Endothelial cell of umbilical vein (primary cell): Measurements from ENCODE around the gene NCKAP5. TPM values are rescaled to one million over a fixed set of nuclear protein-coding genes. Genes with fewer than 3 reads are reported as not detected.

Experiments
- BruUV-seq: library from RNA; stranded (reverse); fragments of 400-500 nt; replicated peaks from 2 replicates; lab custom pipeline; 2021; lab: Mats Ljungman, UMichigan
- CTCF ChIA-PET: fragments of 300-600, 350-600 bp; sonication (Branson Sonifier 250); formaldehyde crosslinking; loops from one replicate; lab custom pipeline; 2021; ENCODE audit warnings: antibody characterized with exemption, inconsistent platforms; lab: Charles Lee
- POLR2A ChIA-PET: fragments of 300-600, 350-600 bp; sonication (Branson Sonifier 250); formaldehyde crosslinking; loops from one replicate; lab custom pipeline; 2021; ENCODE audit warnings: antibody characterized with exemption, inconsistent platforms; lab: Charles Lee
- DNase-seq: peaks from one replicate; pipeline ENCODE4 v3.0.0-alpha.2; 2011; ENCODE audit warnings: low read depth, low spot score
- FAIRE-seq: peaks from 2 replicates; lab custom pipeline; 2011; peaks lifted over from hg19 to GRCh38; lab: Jason Lieb, UNC
- H2AFZ ChIP-seq: 2 replicates; pipeline ENCODE4 v1.6.0; 2012; ENCODE audit warnings: low read depth, low read length, control low read depth, inconsistent platforms
- H3K27ac ChIP-seq: 2 replicates; pipeline ENCODE4 v1.5.1; 2011; ENCODE audit warnings: low read depth, mild to moderate bottlenecking, control low read depth, low read length, moderate library complexity; ENCODE audit not compliant: insufficient read depth
- H3K27me3 ChIP-seq, 2 experiments: 2 replicates each; pipeline versions ENCODE4 v1.6.0 to v1.6.1; 2011; ENCODE audit warnings: low read length in 2 of 2, mixed read lengths in 1 of 2; ENCODE audit not compliant: control insufficient read depth in 2 of 2, insufficient read depth in 2 of 2
- H3K36me3 ChIP-seq, 2 experiments: 2 replicates in 1 of 2; 3 replicates in 1 of 2; pipeline ENCODE4 v1.5.1; 2011; ENCODE audit warnings: low read length in 2 of 2, mild to moderate bottlenecking in 1 of 2, moderate library complexity in 1 of 2; ENCODE audit not compliant: control insufficient read depth in 2 of 2, insufficient read depth in 2 of 2; ENCODE audit errors: extremely low read depth in 1 of 2
- H3K4me1 ChIP-seq: 3 replicates; pipeline ENCODE4 v1.5.1; 2011; ENCODE audit warnings: mild to moderate bottlenecking, low read length; ENCODE audit not compliant: control insufficient read depth, insufficient read depth; ENCODE audit errors: extremely low read depth
- H3K4me2 ChIP-seq: 2 replicates; pipeline ENCODE4 v1.6.1; 2011; ENCODE audit warnings: low read length, control low read depth, mixed read lengths; ENCODE audit not compliant: insufficient read depth
- H3K4me3 ChIP-seq, 3 experiments: fragments of 200-600 bp in 1 of 3; sonication (generic), shearing (Covaris generic) in 1 of 3; replicated peaks in 1 of 3; 2 replicates each; pipeline ENCODE4 v1.5.1; 2011 to 2016; ENCODE audit warnings: control low read depth in 3 of 3, low read length in 3 of 3, mild to moderate bottlenecking in 2 of 3, inconsistent platforms in 1 of 3, low read depth in 1 of 3, moderate library complexity in 1 of 3; ENCODE audit not compliant: insufficient read depth in 1 of 3
- H3K79me2 ChIP-seq: 2 replicates; pipeline ENCODE4 v1.6.0; 2012; ENCODE audit warnings: low read length, inconsistent platforms; ENCODE audit not compliant: control insufficient read depth, insufficient read depth
- H3K9ac ChIP-seq: replicated peaks from 2 replicates; pipeline ENCODE3; 2011; ENCODE audit warnings: low read length, control low read depth; ENCODE audit not compliant: insufficient read depth; ENCODE audit errors: extremely low read depth
- H3K9me1 ChIP-seq: replicated peaks from 3 replicates; pipeline ENCODE4 v1.6.0; 2011; ENCODE audit warnings: mild to moderate bottlenecking, low read length; ENCODE audit not compliant: control insufficient read depth, insufficient read depth; ENCODE audit errors: extremely low read depth
- H3K9me3 ChIP-seq: replicated peaks from 2 replicates; pipeline ENCODE4 v1.5.1; 2012; ENCODE audit warnings: low read length, inconsistent platforms; ENCODE audit not compliant: control insufficient read depth, insufficient read depth
- H4K20me1 ChIP-seq: replicated peaks from 2 replicates; pipeline ENCODE3; 2011; ENCODE audit warnings: mild to moderate bottlenecking, low read length; ENCODE audit not compliant: control insufficient read depth, insufficient read depth; ENCODE audit errors: extremely low read depth
- EZH2 ChIP-seq: IDR thresholded peaks from 2 replicates; pipeline ENCODE4 v1.6.1; 2012; ENCODE audit warnings: borderline replicate concordance, low read depth, mild to moderate bottlenecking, moderate library complexity, low read length, inconsistent platforms; ENCODE audit not compliant: severe bottlenecking
- FOS ChIP-seq: IDR thresholded peaks from 2 replicates; pipeline ENCODE4 v1.6.1; 2011; ENCODE audit warnings: mild to moderate bottlenecking, low read length, moderate library complexity, borderline replicate concordance; ENCODE audit not compliant: insufficient read depth
- GATA2 ChIP-seq: IDR thresholded peaks from 2 replicates; pipeline ENCODE4 v1.7.0; 2011; ENCODE audit warnings: low read depth, mild to moderate bottlenecking, moderate library complexity, mixed read lengths, low read length; ENCODE audit not compliant: insufficient read length, insufficient read depth
- JUN ChIP-seq: IDR thresholded peaks from 2 replicates; pipeline ENCODE4 v1.6.1; 2011; ENCODE audit warnings: borderline replicate concordance, low read depth; ENCODE audit not compliant: insufficient read length, insufficient read depth
- MYC ChIP-seq: IDR thresholded peaks from one replicate; pipeline ENCODE4 v1.6.1; 2011; ENCODE audit warnings: mild to moderate bottlenecking, low read depth, low read length
- POLR2A ChIP-seq: IDR thresholded peaks from 2 replicates; pipeline ENCODE4 v1.6.1; 2012; ENCODE audit warnings: low read depth, mild to moderate bottlenecking, control low read depth, low read length
- POLR2AphosphoS5 ChIP-seq: IDR thresholded peaks from 2 replicates; pipeline ENCODE4 v1.6.1; 2012; ENCODE audit warnings: low read depth, mild to moderate bottlenecking, control low read depth, low read length, moderate library complexity; ENCODE audit not compliant: insufficient read depth
- dilution Hi-C: fragments of 300-500 bp; cut with MboI; formaldehyde crosslinking; loops from one replicate; pipeline ENCODE4 v1.15.0; 2019; ENCODE audit warnings: low sequenced_read_pairs; ENCODE audit not compliant: extremely low pct_ligation_motif_present
- intact Hi-C: fragments of 100-400 bp; cut with micrococcal nuclease; formaldehyde crosslinking; loops from one replicate; pipeline ENCODE4 v1.10.0; 2022
- polyA plus RNA-seq, 4 experiments: library from polyadenylated mRNA; depleted of rRNA in 3 of 4; stranded (reverse) in 3 of 4; unstranded in 1 of 4; fragments of >200 nt; gene quantifications; 2 replicates each; pipeline versions ENCODE4 v1.2.1 to v1.2.3, GENCODE V29; 2011 to 2012; ENCODE audit warnings: missing spikeins in 1 of 4
- total RNA-seq: library from RNA; stranded (reverse); gene quantifications from 2 replicates; pipeline ENCODE4 v1.2.3, GENCODE V29; 2021
- TF ChIP-seq, protein P1 (sequence below): IDR thresholded peaks from 2 replicates; pipeline ENCODE4 v1.6.1; 2011; ENCODE audit not compliant: insufficient read depth, insufficient read length
- TF ChIP-seq, protein P2 (sequence below), 2 donors: IDR thresholded peaks; 1 replicate in 1 of 2; 2 replicates in 1 of 2; pipeline ENCODE4 v1.5.1; 2011; ENCODE audit warnings: low read length in 2 of 2, mild to moderate bottlenecking in 2 of 2, moderate library complexity in 2 of 2, control low read depth in 1 of 2, inconsistent platforms in 1 of 2, low read depth in 1 of 2; ENCODE audit not compliant: insufficient read depth in 1 of 2; ENCODE audit errors: extremely low read depth in 1 of 2

The NCKAP5 gene
- total and polyA plus RNA-seq, 2 donors (not counting 3 experiments of a cell fraction or from before 2014, with no cell fraction given): 0.47 to 3.3 TPM

DNA sequence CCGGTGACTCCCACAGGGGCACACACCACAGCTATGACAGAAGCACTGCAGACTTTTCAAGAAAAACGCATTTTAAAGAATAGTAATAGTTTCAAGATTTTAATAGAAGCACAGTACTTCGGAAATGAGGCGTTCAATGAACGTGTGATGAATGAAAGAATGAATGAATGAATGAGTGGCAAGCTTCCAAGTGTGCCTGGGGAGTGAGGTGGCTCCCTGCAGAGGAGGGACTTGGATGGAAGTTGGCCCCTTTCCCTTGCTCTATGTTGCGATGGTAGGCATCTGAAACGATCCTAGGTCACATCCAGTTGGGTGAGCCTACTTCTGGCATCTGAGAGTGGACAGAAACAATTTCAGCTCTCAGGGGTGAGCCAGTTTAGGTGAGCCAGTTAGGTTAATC, 65.6 kb downstream of the NCKAP5 start:
- no TSS peak for BruUV-seq
- POLR2A ChIA-PET: no interaction called here
- dilution Hi-C loops: no loop called here

More for the DNA sequence above, 65.6 kb downstream of the NCKAP5 start:
- H2AFZ ChIP-seq: no peak overlapping the region
- no peaks in the 10 kb centered on the region for H3K79me2 ChIP-seq
- intact Hi-C loops: no loop called here
- DNase-seq (no peak), FAIRE-seq (no peak)
- H3K9ac ChIP-seq: no peak overlapping the region
- CTCF ChIA-PET: interaction anchor here (1.2 kb wide), 1 partner anchor 17 kb away, joined by 3 read pairs; no protein-coding TSS in a partner anchor
- no peak overlapping the region for H3K4me2 ChIP-seq
- H3K27ac ChIP-seq: no peak overlapping the region
- H3K36me3 ChIP-seq: no peaks in the 10 kb centered on the region
- peaks cover 4% of the 10 kb centered on the region for H3K4me1 ChIP-seq
- H4K20me1 ChIP-seq: no peaks in the 10 kb centered on the region
- H3K9me1 ChIP-seq: no peaks in the 10 kb centered on the region
- H3K27me3 ChIP-seq: peaks cover 0 to 2% of the 10 kb centered on the region in 2 experiments
- H3K9me3 ChIP-seq: no peaks in the 10 kb centered on the region
- TF ChIP-seq, protein P1, sequence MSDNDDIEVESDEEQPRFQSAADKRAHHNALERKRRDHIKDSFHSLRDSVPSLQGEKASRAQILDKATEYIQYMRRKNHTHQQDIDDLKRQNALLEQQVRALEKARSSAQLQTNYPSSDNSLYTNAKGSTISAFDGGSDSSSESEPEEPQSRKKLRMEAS: no peak
- TF ChIP-seq POLR2AphosphoS5 (no peak), GATA2 (no peak), POLR2A (no peak), MYC (no peak), EZH2 (no peak), JUN (no peak), FOS (no peak)
- TF ChIP-seq, protein P2, sequence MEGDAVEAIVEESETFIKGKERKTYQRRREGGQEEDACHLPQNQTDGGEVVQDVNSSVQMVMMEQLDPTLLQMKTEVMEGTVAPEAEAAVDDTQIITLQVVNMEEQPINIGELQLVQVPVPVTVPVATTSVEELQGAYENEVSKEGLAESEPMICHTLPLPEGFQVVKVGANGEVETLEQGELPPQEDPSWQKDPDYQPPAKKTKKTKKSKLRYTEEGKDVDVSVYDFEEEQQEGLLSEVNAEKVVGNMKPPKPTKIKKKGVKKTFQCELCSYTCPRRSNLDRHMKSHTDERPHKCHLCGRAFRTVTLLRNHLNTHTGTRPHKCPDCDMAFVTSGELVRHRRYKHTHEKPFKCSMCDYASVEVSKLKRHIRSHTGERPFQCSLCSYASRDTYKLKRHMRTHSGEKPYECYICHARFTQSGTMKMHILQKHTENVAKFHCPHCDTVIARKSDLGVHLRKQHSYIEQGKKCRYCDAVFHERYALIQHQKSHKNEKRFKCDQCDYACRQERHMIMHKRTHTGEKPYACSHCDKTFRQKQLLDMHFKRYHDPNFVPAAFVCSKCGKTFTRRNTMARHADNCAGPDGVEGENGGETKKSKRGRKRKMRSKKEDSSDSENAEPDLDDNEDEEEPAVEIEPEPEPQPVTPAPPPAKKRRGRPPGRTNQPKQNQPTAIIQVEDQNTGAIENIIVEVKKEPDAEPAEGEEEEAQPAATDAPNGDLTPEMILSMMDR (IDR thresholded peaks at IDR 0.05; ENCODE audit: extremely low read depth in 1 of 2, insufficient read depth in 1 of 2, low read depth in 1 of 2, low read length in 2 of 2): no peak
- no peak overlapping the region for H3K4me3 ChIP-seq
